Thoracic aorta (tissue), 2 donors: ENCODE measurements around the gene PNMA8A. TPM values are rescaled to one million over a fixed set of nuclear protein-coding genes. Genes with fewer than 3 reads are reported as not detected.

Source experiments
- ATAC-seq: fragments of 150-250 bp; one replicate; pipeline ENCODE4 v1.8.0; 2017; ENCODE audit warnings: low read depth; ENCODE audit not compliant: insufficient number of reproducible peaks, low FRiP score
- DNase-seq: peaks from one replicate; pipeline ENCODE4 v3.0.0-alpha.2; 2020; ENCODE audit warnings: low spot score
- H3K27ac ChIP-seq, 2 donors: fragments of 200-600 bp; sonication (generic); 1 replicate in 1 of 2; 2 replicates in 1 of 2; pipeline ENCODE4 v1.5.1; 2016; ENCODE audit warnings: mild to moderate bottlenecking in 2 of 2, moderate library complexity in 2 of 2
- H3K27me3 ChIP-seq: fragments of 200-600 bp; sonication (generic); replicated peaks from 2 replicates; pipeline ENCODE4 v1.6.0; 2016; ENCODE audit warnings: mild to moderate bottlenecking; ENCODE audit not compliant: insufficient read depth
- H3K36me3 ChIP-seq: fragments of 200-600 bp; sonication (generic); one replicate; pipeline ENCODE4 v1.5.1; 2016
- H3K4me1 ChIP-seq, 2 donors: fragments of 200-600 bp; sonication (generic); 1 replicate in 1 of 2; 2 replicates in 1 of 2; pipeline versions ENCODE4 v1.5.1 to v1.6.0; 2016; ENCODE audit warnings: low read depth in 2 of 2, mild to moderate bottlenecking in 1 of 2; ENCODE audit not compliant: control insufficient read depth in 1 of 2
- H3K4me3 ChIP-seq: fragments of 200-600 bp; sonication (generic); 2 replicates; pipeline ENCODE4 v1.5.1; 2016; ENCODE audit warnings: mild to moderate bottlenecking
- H3K9me3 ChIP-seq: fragments of 200-600 bp; sonication (generic); 2 replicates; pipeline ENCODE4 v1.5.1; 2016
- total RNA-seq, 2 donors: library from RNA; depleted of rRNA; stranded (reverse); fragments of >200 nt; gene quantifications; one replicate each; pipeline versions ENCODE4 v1.1.0 to v1.2.3, GENCODE V29; 2016
- TF ChIP-seq, protein P1 (sequence below): fragments of 200-600 bp; sonication (generic); IDR thresholded peaks from one replicate; pipeline ENCODE4 v1.5.1; 2019; ENCODE audit warnings: antibody characterized with exemption

The PNMA8A gene
- total RNA-seq, 2 donors from 2014 or later = 5.1 to 14.6 TPM

DNA sequence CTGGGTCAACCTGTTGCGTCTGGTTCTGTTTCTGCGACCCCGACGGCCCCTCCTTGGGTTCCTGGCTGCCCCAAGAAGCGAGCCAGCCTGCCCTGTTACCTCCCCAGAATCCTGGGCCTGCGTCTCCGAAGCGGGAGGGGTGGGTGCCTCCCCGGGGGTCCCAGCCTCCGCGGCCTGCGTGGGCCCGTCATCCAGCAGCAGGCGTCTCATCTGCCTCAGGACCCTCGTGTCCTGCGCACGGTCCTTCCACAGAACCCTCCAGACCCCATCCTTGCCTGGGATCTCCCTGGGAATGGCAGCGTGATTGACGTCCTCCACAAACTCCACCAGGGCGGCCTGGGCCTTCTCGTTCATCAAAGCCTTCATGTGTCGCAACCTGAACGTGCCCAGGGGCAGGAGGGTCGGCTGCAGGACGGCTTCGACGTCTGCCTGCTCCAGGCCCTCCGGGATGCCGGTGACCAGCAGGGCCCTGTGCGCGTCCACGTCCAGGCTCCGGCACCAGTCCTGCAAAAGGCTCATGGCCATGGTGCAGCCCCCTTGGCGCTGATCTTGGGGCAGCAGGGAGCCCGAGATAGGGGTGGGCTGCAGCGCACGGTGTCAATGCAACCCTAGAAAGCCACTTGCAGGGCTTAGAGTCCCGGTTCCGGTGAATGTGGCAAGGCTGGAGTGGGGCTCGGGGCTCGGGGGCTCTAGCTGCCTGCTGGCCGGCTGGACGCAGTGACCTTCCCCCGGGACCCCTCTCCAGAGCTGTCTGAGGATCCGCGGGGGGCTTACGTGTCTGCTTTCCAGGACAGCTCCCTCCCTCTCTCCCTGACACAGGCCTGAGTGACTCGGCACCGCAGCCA is 23.8 kb upstream of the PNMA8A start:
- Histone ChIP-seq H3K27me3 (no peaks in the 10 kb centered on the region), H3K4me3 (peak overlapping the region; percentile 67), H3K36me3 (no peaks in the 10 kb centered on the region), H3K27ac (peak overlapping the region in 1 of 2 donors; percentile 12), H3K9me3 (no peaks in the 10 kb centered on the region), H3K4me1 (peaks cover 10 to 36% of the 10 kb centered on the region in 2 donors)
- TF ChIP-seq, protein P1, sequence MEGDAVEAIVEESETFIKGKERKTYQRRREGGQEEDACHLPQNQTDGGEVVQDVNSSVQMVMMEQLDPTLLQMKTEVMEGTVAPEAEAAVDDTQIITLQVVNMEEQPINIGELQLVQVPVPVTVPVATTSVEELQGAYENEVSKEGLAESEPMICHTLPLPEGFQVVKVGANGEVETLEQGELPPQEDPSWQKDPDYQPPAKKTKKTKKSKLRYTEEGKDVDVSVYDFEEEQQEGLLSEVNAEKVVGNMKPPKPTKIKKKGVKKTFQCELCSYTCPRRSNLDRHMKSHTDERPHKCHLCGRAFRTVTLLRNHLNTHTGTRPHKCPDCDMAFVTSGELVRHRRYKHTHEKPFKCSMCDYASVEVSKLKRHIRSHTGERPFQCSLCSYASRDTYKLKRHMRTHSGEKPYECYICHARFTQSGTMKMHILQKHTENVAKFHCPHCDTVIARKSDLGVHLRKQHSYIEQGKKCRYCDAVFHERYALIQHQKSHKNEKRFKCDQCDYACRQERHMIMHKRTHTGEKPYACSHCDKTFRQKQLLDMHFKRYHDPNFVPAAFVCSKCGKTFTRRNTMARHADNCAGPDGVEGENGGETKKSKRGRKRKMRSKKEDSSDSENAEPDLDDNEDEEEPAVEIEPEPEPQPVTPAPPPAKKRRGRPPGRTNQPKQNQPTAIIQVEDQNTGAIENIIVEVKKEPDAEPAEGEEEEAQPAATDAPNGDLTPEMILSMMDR = no peak
- DNase-seq (no peak), ATAC-seq (no peak)

DNA sequence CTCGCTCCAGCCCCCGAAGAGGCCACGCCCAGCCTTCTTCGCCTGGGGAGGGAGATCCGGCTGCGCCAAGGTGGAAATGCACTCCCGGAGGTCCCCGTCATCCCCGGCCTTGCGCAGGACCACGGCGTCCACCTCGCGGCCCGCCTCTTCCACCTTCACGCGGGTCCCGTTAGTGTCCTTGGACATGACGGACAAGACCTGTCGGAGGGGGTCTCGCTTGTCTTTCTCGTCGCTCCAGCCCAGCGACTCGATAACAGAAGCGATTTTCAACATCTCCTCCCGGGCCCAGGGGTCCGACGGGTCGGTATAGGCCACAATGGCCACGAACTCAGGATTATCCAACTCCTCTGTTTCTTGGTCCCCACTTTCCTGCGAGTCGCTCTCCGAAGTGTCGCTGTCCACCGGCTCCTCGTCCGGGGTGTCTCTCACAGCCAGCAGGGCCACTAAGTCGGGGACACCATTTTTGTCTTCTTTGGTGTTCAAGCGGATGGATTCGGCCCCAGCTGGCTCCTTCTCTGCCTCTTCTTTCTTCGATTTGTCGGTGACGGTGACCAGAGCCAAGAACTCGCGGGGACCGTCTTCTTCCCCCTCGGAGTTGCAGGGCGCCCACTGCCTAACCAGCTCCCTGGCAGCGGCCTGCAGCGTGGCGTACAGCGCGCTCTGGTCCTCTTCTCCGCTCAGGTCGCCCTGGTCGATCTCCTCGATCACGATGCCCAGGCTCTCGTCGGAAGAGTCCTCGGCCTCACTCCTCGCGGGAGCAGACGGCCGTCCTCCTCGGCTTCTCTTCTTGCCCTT is 23.0 kb upstream of the PNMA8A start:
- H3K4me1 ChIP-seq = peaks cover 18 to 44% of the 10 kb centered on the region in 2 donors
- no peaks in the 10 kb centered on the region for H3K36me3 ChIP-seq
- DNase-seq = no peak
- no peak for ATAC-seq
- peak overlapping the region; percentile 68 for H3K4me3 ChIP-seq
- no peak overlapping the region for H3K27ac ChIP-seq
- no peaks in the 10 kb centered on the region for H3K27me3 ChIP-seq
- TF ChIP-seq, protein P1 = no peak
- H3K9me3 ChIP-seq = no peaks in the 10 kb centered on the region

DNA sequence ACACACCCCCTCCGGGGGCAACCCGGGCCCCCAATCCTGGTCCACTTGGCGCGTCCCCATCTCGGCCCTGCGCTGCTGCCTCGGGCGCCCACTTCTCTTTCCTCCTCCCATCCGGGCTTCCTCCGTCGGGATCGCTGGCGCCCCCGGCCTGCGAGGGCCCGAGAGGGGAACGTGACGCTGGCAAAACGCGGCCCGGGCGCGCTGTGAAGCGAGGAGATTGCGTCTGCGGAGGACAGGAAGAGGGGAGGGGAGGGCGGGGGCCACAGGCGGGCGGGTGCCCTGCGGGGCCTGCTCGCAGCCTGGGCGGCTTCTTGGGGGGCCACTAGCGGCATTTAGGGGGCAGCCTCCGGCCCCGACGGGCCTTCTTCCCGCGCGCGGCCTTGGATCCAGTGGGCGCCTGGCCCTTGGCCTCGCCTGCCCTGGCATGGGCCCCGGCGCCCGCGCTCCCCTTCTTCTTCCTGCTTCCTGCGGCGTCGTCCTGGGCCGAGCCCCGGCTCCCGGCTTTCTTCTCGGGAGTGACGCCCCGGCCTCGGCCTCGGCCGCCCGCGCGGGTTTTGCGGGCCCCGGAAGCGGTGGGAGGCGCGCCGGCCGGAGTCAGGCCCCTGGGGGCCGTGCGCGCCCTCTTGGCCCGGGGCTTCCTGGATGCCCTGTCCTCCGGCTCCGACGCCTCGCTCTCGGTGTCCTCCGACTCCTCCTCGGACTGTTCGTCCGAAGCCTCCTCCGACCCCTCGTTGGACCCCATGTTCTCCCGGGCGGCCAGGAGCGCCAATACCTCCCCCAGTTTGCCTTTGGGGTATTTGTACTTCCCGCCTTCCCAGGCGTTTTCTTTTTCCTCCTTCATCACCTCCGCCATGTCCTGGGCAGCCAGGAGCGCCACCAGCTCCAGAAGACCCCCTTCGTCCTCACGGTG is 22.1 kb upstream of the PNMA8A start:
- Histone ChIP-seq H3K27ac (peak overlapping the region; percentile 30 to 47), H3K27me3 (no peaks in the 10 kb centered on the region), H3K4me1 (peaks cover 21 to 53% of the 10 kb centered on the region in 2 donors), H3K4me3 (peak overlapping the region; percentile 68), H3K36me3 (no peaks in the 10 kb centered on the region), H3K9me3 (no peaks in the 10 kb centered on the region)
- TF ChIP-seq, protein P1 = no peak
- DNase-seq (no peak), ATAC-seq (no peak)

DNA sequence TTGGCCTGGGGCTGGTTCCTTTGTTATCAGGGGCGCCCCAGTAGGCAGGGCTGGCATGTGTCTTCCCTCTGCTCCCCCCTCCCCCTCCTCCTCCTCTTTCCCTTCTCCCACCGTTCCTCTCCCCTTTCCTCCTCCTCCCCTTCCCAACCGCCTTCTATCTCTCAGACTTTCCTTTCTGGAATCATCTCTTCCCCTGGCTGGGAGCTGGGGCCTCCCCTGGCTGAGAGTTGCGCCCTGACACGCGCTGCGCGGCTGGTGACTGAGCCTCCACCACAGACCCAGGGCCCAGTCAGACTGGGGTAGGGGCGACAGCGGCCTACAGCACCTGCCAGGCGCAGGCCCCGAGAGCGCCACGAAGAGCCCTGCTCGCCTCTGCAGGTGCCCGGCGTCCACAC is 21.5 kb upstream of the PNMA8A start:
- no peak for ATAC-seq
- H3K27me3 ChIP-seq = no peaks in the 10 kb centered on the region
- TF ChIP-seq, protein P1 = no peak
- no peaks in the 10 kb centered on the region for H3K36me3 ChIP-seq
- peak overlapping the region; percentile 68 for H3K4me3 ChIP-seq
- H3K4me1 ChIP-seq = peaks cover 25 to 59% of the 10 kb centered on the region in 2 donors
- DNase-seq = no peak
- H3K9me3 ChIP-seq = no peaks in the 10 kb centered on the region
- H3K27ac ChIP-seq = peak overlapping the region; percentile 30 to 47
